SKM-1 treated with dmso at 0.1 percent for 144 hours (cell line): Measurements from ENCODE around the gene TSPAN2.

Source experiments
- DNase-seq: peaks from one replicate; lab custom pipeline; 2025; ENCODE audit not compliant: unreplicated experiment; lab: John Stamatoyannopoulos, UW

Gene TSPAN2

GRCh38 chr1:115076384-115076915 is 12.9 kb downstream of the TSPAN2 start:
- DNase-seq: no peak

DNA sequence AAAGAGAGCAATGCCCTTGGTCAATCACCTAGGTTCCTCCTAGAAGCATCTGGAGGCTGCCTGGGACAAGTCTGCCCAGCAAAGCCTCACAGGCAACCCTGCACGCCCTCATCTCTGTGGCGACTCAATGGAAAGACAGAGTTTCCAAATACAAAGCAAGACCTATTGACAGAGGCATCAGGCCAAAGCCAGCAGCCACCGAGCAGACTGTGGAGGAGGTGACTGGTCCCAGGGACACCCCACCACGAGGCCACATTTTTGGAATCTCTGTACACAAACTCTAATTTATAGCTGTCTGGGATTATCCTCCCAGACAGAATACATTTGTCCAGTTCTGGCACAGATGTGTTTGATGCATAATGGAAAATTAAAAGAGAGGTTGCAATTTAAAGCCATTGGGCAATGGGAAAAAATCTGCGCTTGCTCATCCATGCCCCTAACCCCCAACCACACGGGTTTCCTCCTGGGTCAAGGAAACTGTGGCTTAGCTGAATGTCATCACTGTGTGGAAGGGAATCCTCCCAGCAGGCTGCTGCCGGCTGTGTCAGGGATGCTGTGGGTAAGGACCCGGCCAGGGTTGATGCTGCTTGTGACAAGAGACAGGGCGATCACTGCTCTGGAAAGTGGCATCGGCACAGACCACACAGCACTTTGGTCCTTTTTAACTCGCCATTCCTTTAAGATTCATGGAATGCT is 14.3 kb downstream of the TSPAN2 start:
- no peak for DNase-seq

GRCh38 chr1:115073298-115074087 is 15.8 kb downstream of the TSPAN2 start:
- DNase-seq: no peak

- no peak for DNase-seq
These were observed 18.2 kb downstream of the TSPAN2 start for GRCh38 chr1:115071012-115071664.

DNA sequence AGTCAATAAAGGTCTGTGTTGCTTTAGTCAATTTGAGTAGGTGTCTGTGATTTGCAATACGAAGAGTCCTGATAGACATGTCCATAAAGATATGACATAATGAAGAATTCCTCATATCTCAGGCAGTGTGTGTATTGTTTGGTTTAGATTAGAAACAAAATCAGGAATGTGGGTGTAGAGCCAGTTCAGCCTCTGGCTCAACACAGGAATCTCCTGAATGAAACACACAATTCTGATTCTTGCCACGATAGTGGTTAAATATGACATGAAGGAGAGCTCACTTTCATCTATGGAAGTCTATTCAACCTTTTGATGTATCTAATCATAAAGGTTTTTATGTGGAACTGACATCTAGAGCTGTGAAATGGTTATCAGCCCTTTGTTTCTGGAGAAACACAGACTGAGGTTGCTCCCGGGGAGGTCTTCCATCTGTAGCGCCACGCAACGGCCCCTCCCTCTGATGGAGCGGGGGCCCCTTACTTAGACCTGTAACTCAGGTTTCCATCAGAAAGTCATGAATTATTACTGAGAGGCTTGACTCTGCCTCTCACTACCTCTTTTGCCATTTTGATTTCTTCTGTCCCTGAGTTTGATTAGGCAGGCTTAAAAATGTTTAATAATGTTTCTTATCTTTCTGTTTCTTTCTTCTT is 19.5 kb downstream of the TSPAN2 start:
- no peak for DNase-seq

- no peak for DNase-seq
These were observed 20.3 kb downstream of the TSPAN2 start for GRCh38 chr1:115068826-115069585.

DNA sequence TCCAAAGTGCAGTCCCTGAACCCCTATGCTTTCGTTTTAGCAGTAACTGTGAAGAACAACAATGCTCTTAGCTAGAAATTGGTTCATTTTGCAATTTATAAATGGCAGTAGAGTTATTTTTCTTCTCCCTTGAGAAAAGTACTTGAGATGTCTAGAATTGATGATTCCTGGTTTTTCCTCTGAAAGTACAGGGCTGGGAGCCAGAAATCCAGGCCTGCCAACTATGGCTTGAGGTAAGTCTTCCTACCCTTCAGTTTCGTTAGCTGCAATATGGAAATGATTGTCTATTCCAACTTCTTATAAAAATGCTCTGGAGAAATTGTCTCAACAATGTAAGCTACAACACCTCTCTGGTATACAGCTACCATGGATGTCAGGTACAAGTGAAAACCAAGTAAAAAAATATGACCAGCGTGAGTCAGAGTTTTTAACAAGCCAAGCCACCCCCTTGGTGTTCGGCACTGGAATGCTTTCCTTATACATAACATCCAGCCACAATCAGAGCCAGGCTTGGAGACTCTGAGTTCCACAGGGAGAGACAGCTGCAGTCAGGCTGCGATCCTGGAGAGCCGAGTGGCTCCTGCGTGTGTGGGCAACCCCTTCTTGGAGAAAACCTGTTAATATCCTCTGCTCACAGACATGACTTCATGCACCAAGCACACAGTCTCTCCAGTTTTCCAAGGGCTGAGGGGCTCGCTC is 22.0 kb downstream of the TSPAN2 start:
- DNase-seq: no peak

- DNase-seq: no peak
These were observed 24.3 kb downstream of the TSPAN2 start for GRCh38 chr1:115065021-115065420.

GRCh38 chr1:115064461-115064860 is 24.8 kb downstream of the TSPAN2 start:
- DNase-seq: no peak

GRCh38 chr1:115063228-115063901 is 25.9 kb downstream of the TSPAN2 start:
- no peak for DNase-seq

DNA sequence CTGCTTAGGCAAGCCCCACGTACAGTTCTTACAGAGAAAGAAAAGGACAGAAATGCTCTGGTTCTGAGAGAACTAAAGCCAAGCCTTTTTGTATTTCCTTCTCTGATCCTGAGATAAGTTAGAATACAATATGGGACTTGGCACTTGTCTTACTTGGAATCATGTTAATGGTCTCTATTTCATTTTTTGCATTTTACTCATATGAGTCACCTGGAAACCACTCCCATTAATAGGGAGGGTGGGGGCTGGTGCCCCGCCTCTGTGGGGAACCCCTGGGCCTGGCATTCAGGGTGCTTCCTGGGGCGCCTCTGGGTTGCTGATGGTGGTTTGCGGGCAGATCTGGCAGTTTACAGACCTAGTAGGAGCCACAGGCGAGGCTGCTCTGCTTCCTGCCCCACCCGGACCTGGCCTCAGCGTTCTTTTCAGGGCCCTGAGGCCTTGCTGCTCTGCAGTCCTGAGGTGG is 26.7 kb downstream of the TSPAN2 start:
- DNase-seq: peak; percentile 16

DNA sequence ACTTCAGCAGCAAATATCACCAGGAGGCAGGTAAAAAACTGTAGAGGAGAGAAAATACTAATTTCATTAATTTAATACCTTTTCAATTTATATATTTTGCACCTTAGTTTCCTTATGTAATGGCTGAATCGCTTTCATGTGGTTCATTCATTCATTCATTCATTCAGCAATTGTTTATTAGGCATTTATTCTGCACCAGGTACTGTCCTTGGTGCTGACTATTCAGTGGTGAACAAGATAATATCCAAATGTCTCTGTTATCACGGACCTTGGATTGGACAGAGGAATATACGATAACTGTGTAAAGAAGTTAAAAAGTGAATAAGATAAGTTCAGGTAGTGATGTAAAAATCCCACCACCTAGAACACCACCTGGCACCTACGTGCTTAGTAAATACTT is 28.8 kb downstream of the TSPAN2 start:
- DNase-seq: no peak

- DNase-seq: no peak
These were observed 30.0 kb downstream of the TSPAN2 start for GRCh38 chr1:115059316-115059715.

GRCh38 chr1:115057661-115058254 is 31.5 kb downstream of the TSPAN2 start:
- DNase-seq: no peak

DNA sequence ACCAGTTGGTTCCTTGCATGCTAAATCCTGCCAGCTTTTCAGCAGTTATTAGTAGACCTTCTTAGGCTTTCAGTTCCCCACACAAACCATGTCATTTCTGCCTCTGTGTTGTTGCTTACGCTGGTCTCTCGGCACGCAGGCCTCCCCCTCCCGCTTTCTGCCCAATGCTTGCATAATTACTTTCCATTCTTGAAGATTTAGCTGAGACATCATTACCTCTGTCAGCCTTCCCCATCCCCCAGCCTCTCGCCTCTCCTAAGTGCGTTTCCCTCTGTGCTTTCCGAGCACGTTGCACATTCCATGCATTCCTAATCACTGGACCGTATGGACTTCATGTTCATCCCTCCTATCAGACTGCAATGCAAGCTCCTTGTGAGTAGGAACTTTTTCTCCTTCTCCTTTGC is 32.9 kb downstream of the TSPAN2 start:
- no peak for DNase-seq

DNA sequence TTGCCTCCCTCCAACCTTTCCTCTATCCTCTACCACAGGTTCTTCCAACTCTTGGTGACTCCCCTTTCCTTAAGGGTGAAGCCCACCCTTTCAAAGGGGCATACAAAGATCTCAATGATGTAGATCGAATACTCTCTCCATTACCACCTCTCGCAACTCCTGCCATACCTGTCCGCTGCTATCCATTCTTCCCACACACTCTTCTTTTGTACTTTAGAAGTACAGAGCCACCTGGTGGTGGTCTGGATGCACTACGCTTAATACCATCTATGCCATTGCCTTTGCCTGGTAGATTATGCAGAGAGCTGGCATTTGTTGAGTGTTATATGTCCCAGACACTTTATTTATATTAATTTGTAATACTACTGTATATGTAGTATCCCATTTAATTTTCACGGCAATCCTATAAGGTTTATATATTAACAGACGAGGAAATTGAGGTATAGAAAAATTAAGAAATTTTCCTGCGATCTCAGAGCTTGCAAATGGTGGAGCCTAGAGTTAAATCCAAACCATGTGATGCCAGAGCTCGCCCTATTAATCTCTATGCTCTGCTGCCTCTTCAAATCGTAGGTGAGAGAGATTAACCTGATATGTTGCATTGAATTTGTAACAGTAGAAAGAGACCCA is 36.7 kb downstream of the TSPAN2 start:
- peak; percentile 71 for DNase-seq

GRCh38 chr1:115051850-115052249 is 37.5 kb downstream of the TSPAN2 start:
- DNase-seq: no peak

GRCh38 chr1:115046751-115047150 is 42.6 kb downstream of the TSPAN2 start:
- DNase-seq: no peak
